Gastroesophageal sphincter (tissue), 4 donors: ENCODE data around the gene AKAP6. TPM values are rescaled to one million over a fixed set of nuclear protein-coding genes. Genes with fewer than 3 reads are reported as not detected.

Experiments
- ATAC-seq: fragments of 150-250 bp; one replicate; pipeline ENCODE4 v1.9.1; 2016; ENCODE audit warnings: mild to moderate bottlenecking, moderate library complexity
- H3K27ac ChIP-seq, 4 donors: fragments of 200-600 bp; sonication (generic) in 3 of 4; 1 replicate in 3 of 4; 2 replicates in 1 of 4; pipeline ENCODE4 v1.5.1; 2016 to 2019
- H3K27me3 ChIP-seq: fragments of 200-600 bp; sonication (generic); one replicate; pipeline ENCODE4 v1.5.1; 2019
- H3K36me3 ChIP-seq, 2 donors: fragments of 200-600 bp; sonication (generic); one replicate each; pipeline ENCODE4 v1.5.1; 2019; ENCODE audit warnings: control low read depth in 1 of 2
- H3K4me1 ChIP-seq, 3 donors: fragments of 200-600 bp; sonication (generic); 1 replicate in 2 of 3; 2 replicates in 1 of 3; pipeline ENCODE4 v1.5.1; 2016 to 2019; ENCODE audit warnings: control low read depth in 2 of 3
- H3K4me3 ChIP-seq, 2 donors: fragments of 200-600 bp; sonication (generic); one replicate each; pipeline ENCODE4 v1.5.1; 2019; ENCODE audit warnings: mild to moderate bottlenecking in 1 of 2, moderate library complexity in 1 of 2
- H3K9me3 ChIP-seq, 3 donors: fragments of 200-600 bp; sonication (generic); one replicate each; pipeline ENCODE4 v1.5.1; 2017 to 2019; ENCODE audit warnings: control low read depth in 2 of 3
- CTCF ChIP-seq, 4 experiments: fragments of 200-600 bp in 2 of 4; fragments of 450-650 bp in 2 of 4; sonication (generic) in 1 of 4; IDR thresholded peaks; one replicate each; pipeline ENCODE4 v1.5.1; 2017 to 2019; ENCODE audit warnings: antibody characterized with exemption in 4 of 4, mild to moderate bottlenecking in 2 of 4, moderate library complexity in 2 of 4
- EP300 ChIP-seq: sonication (generic); formaldehyde crosslinking; IDR thresholded peaks from one replicate; pipeline ENCODE4 v1.6.1; 2017; ENCODE audit warnings: antibody characterized with exemption, mild to moderate bottlenecking
- POLR2A ChIP-seq, 2 donors: fragments of 450-650 bp; IDR thresholded peaks; one replicate each; pipeline ENCODE4 v1.6.1; 2017; ENCODE audit warnings: antibody characterized with exemption in 2 of 2, mild to moderate bottlenecking in 2 of 2, moderate library complexity in 1 of 2
- POLR2AphosphoS5 ChIP-seq: sonication (generic); formaldehyde crosslinking; IDR thresholded peaks from one replicate; pipeline ENCODE4 v1.6.1; 2017; ENCODE audit warnings: antibody characterized with exemption
- WGBS, 2 donors: methylation state at CpG; one replicate each; pipeline ENCODE4 v1.1.5; 2018; ENCODE audit warnings: low coverage in 1 of 2; 5-methylcytosine and 5-hydroxymethylcytosine counted together
- total RNA-seq, 4 donors: library from RNA; depleted of rRNA; stranded (reverse); fragments of >200 nt; gene quantifications; one replicate each; pipeline ENCODE4 v1.1.0, GENCODE V29; 2016

Gene AKAP6
- total RNA-seq, 4 donors from 2014 or later, result 33.1 to 65.4 (median 45.0) TPM

- Histone ChIP-seq H3K9me3 (no peaks in the 10 kb centered on the region), H3K36me3 (no peaks in the 10 kb centered on the region), H3K4me1 (peaks cover 0 to 1% (median 0%) of the 10 kb centered on the region in 3 donors), H3K4me3 (no peak overlapping the region), H3K27ac (no peak overlapping the region), H3K27me3 (no peaks in the 10 kb centered on the region)
- ATAC-seq, result no peak
- TF ChIP-seq POLR2AphosphoS5, result no peak
- no peak for TF ChIP-seq EP300
- no peak for TF ChIP-seq CTCF (IDR thresholded peaks at IDR 0.05)
- no peak for TF ChIP-seq POLR2A (IDR thresholded peaks at IDR 0.05)
- WGBS, 2 donors, result 94 to 95% methylated on average over 2 of the region's 2 CpGs
These were observed 363.3 kb downstream of the AKAP6 start for GRCh38 chr14:32692441-32692840.

GRCh38 chr14:32693114-32693513, 364.0 kb downstream of the AKAP6 start:
- WGBS, 2 donors, result 83 to 84% methylated on average over 1 to 2 of the region's 3 CpGs
- Histone ChIP-seq H3K27me3 (no peaks in the 10 kb centered on the region), H3K4me1 (peaks cover 0 to 8% (median 0%) of the 10 kb centered on the region in 3 donors), H3K4me3 (no peak overlapping the region), H3K36me3 (no peaks in the 10 kb centered on the region), H3K9me3 (no peaks in the 10 kb centered on the region), H3K27ac (no peak overlapping the region)
- ATAC-seq, result no peak
- TF ChIP-seq POLR2AphosphoS5, result no peak
- no peak for TF ChIP-seq EP300
- TF ChIP-seq POLR2A (IDR thresholded peaks at IDR 0.05), result no peak

GRCh38 chr14:32694795-32695449, 365.8 kb downstream of the AKAP6 start:
- Histone ChIP-seq H3K4me1 (peaks cover 0 to 26% (median 0%) of the 10 kb centered on the region in 3 donors), H3K36me3 (no peaks in the 10 kb centered on the region), H3K27me3 (no peaks in the 10 kb centered on the region), H3K4me3 (no peak overlapping the region), H3K27ac (no peak overlapping the region), H3K9me3 (no peaks in the 10 kb centered on the region)
- TF ChIP-seq POLR2A (IDR thresholded peaks at IDR 0.05) (no peak), EP300 (no peak), POLR2AphosphoS5 (no peak), CTCF (IDR thresholded peaks at IDR 0.05) (no peak)
- ATAC-seq, result no peak
- 49 to 65% methylated on average over 3 of the region's 3 CpGs for WGBS, 2 donors

- ATAC-seq, result no peak
- H3K27me3 ChIP-seq, result no peaks in the 10 kb centered on the region
- H3K4me3 ChIP-seq, result no peak overlapping the region
These were observed 367.4 kb downstream of the AKAP6 start for GRCh38 chr14:32696325-32697091.

GRCh38 chr14:32697114-32697513, 368.0 kb downstream of the AKAP6 start:
- 63 to 74% methylated on average over 2 of the region's 2 CpGs for WGBS, 2 donors
- no peaks in the 10 kb centered on the region for H3K9me3 ChIP-seq
- no peak overlapping the region for H3K4me3 ChIP-seq
- no peak overlapping the region for H3K27ac ChIP-seq
- H3K4me1 ChIP-seq, result peaks cover 0 to 41% (median 5%) of the 10 kb centered on the region in 3 donors
- no peak for ATAC-seq
- H3K36me3 ChIP-seq, result no peaks in the 10 kb centered on the region
- TF ChIP-seq POLR2A (IDR thresholded peaks at IDR 0.05) (no peak), POLR2AphosphoS5 (no peak), EP300 (no peak)
- H3K27me3 ChIP-seq, result no peaks in the 10 kb centered on the region

More at GRCh38 chr14:32696325-32697091, 367.4 kb downstream of the AKAP6 start:
- Histone ChIP-seq H3K4me1 (peaks cover 0 to 35% (median 0%) of the 10 kb centered on the region in 3 donors), H3K27ac (no peak overlapping the region), H3K9me3 (no peaks in the 10 kb centered on the region), H3K36me3 (no peaks in the 10 kb centered on the region)
- no peak for TF ChIP-seq POLR2A (IDR thresholded peaks at IDR 0.05)
- WGBS, 2 donors, result 68 to 78% methylated on average over 3 of the region's 3 CpGs

- WGBS, 2 donors, result 15 to 60% methylated on average over 1 of the region's 1 CpG
These were observed 368.6 kb downstream of the AKAP6 start for GRCh38 chr14:32697704-32698103.

More at GRCh38 chr14:32697704-32698103, 368.6 kb downstream of the AKAP6 start:
- H3K27me3 ChIP-seq, result no peaks in the 10 kb centered on the region
- H3K36me3 ChIP-seq, result no peaks in the 10 kb centered on the region
- no peak overlapping the region for H3K4me3 ChIP-seq
- TF ChIP-seq POLR2AphosphoS5, result no peak
- TF ChIP-seq EP300, result no peak
- TF ChIP-seq POLR2A (IDR thresholded peaks at IDR 0.05), result no peak
- peak overlapping the region in 1 of 4 donors; percentile 21 for H3K27ac ChIP-seq
- ATAC-seq, result no peak
- H3K9me3 ChIP-seq, result no peaks in the 10 kb centered on the region
- peaks cover 4 to 47% (median 9%) of the 10 kb centered on the region in 3 donors for H3K4me1 ChIP-seq
